ENCODE results near the gene MRPL36. TPM values are rescaled to one million over a fixed set of nuclear protein-coding genes. Genes with fewer than 3 reads are reported as not detected.
A peak's percentile ranks its signal among the peaks of the same experiment; 100 is the strongest.

The MRPL36 gene
- total RNA-seq, 1 experiment from 2014 or later = 145 TPM

GRCh38 chr5:1803192-1803591 is 3.6 kb upstream of the MRPL36 start:
- Histone ChIP-seq H3K9me2 (ENCODE audit: insufficient read depth) (no peaks in the 10 kb centered on the region), H2AFZ (no peak overlapping the region), H3K36me3 (ENCODE audit: low read depth) (peaks cover 57% of the 10 kb centered on the region), H3K4me2 (peak overlapping the region; percentile 89; the same call in 1 of the 2 replicates), H3K27me3 (ENCODE audit: insufficient read depth, low read depth) (no peaks in the 10 kb centered on the region), H3K79me2 (ENCODE audit: low read depth) (peaks cover 92% of the 10 kb centered on the region), H4K20me1 (ENCODE audit: insufficient read depth) (peaks cover 36% of the 10 kb centered on the region), H3F3A (ENCODE audit: insufficient read depth, low read depth) (peaks cover 13% of the 10 kb centered on the region), H3K9me3 (ENCODE audit: insufficient read depth, low read depth) (no peaks in the 10 kb centered on the region), H3K4me1 (replicated peaks; ENCODE audit: insufficient read depth) (peaks cover 19% of the 10 kb centered on the region), H3K4me3 (no peak overlapping the region), H3K27ac (no peak overlapping the region)
- POLR2A ChIA-PET (ENCODE audit: unreplicated experiment) = no interaction called here
- BruUV-seq (replicated peaks) = no TSS peak
- DNase-seq = no peak
- CTCF ChIA-PET = no interaction called here
- intact Hi-C loops (cut with micrococcal nuclease; ENCODE audit: unreplicated experiment) = no loop called here
- TF ChIP-seq CTCF (conservative IDR thresholded peaks at IDR 0.05) (no peak), EZH2 (IDR thresholded peaks at IDR 0.05; ENCODE audit: low read depth) (no peak)

- Histone ChIP-seq H3K27me3 (ENCODE audit: insufficient read depth, low read depth) (no peaks in the 10 kb centered on the region), H3K79me2 (ENCODE audit: low read depth) (peaks cover 91% of the 10 kb centered on the region), H3K4me1 (replicated peaks; ENCODE audit: insufficient read depth) (peaks cover 19% of the 10 kb centered on the region), H3K4me3 (peak overlapping the region; percentile 70), H4K20me1 (ENCODE audit: insufficient read depth) (peaks cover 23% of the 10 kb centered on the region; the same call in 1 of the 2 replicates), H3K4me2 (peak overlapping the region; percentile 89), H3K36me3 (ENCODE audit: low read depth) (peaks cover 56% of the 10 kb centered on the region), H3K9me2 (ENCODE audit: insufficient read depth) (no peaks in the 10 kb centered on the region), H3K27ac (peak overlapping the region; percentile 24; the same call in 1 of the 2 replicates), H2AFZ (peak overlapping the region; percentile 90), H3F3A (ENCODE audit: insufficient read depth, low read depth) (peaks cover 13% of the 10 kb centered on the region), H3K9me3 (ENCODE audit: insufficient read depth, low read depth) (no peaks in the 10 kb centered on the region)
- ChIA-PET POLR2A (ENCODE audit: unreplicated experiment) (no interaction called here), CTCF (no interaction called here)
- peak; percentile 51 to 54 for DNase-seq
- TF ChIP-seq EZH2 (IDR thresholded peaks at IDR 0.05; ENCODE audit: low read depth) = no peak
- no peak for TF ChIP-seq CTCF (conservative IDR thresholded peaks at IDR 0.05)
- intact Hi-C loops (cut with micrococcal nuclease; ENCODE audit: unreplicated experiment) = no loop called here
- BruUV-seq (replicated peaks) = TSS peak; percentile 23
Observed at GRCh38 chr5:1801967-1802295, 2.3 kb upstream of the MRPL36 start.

- H3K27me3 ChIP-seq (ENCODE audit: insufficient read depth, low read depth) = no peaks in the 10 kb centered on the region
- H3K9me2 ChIP-seq (ENCODE audit: insufficient read depth) = no peaks in the 10 kb centered on the region
- ChIA-PET POLR2A (ENCODE audit: unreplicated experiment) (no interaction called here), CTCF (no interaction called here)
- H3K4me2 ChIP-seq = peak within 1 kb of the TSS; percentile 89
- no peaks in the 10 kb centered on the region for H3K9me3 ChIP-seq (ENCODE audit: insufficient read depth, low read depth)
- H2AFZ ChIP-seq = peak within 1 kb of the TSS; percentile 90
- no TSS peak for BruUV-seq (replicated peaks)
- peaks cover 86% of the 10 kb centered on the region for H3K79me2 ChIP-seq (ENCODE audit: low read depth)
- intact Hi-C loops (cut with micrococcal nuclease; ENCODE audit: unreplicated experiment) = no loop called here
- TF ChIP-seq EZH2 (IDR thresholded peaks at IDR 0.05; ENCODE audit: low read depth) (no peak), CTCF (conservative IDR thresholded peaks at IDR 0.05) (peak; percentile 40; the same call in 1 of the 2 replicates)
- peaks cover 19% of the 10 kb centered on the region for H3K4me1 ChIP-seq (replicated peaks; ENCODE audit: insufficient read depth)
- H3K36me3 ChIP-seq (ENCODE audit: low read depth) = peaks cover 50% of the 10 kb centered on the region
- H3F3A ChIP-seq (ENCODE audit: insufficient read depth, low read depth) = peaks cover 13% of the 10 kb centered on the region
- peaks cover 22% of the 10 kb centered on the region for H4K20me1 ChIP-seq (ENCODE audit: insufficient read depth)
- peak within 1 kb of the TSS; percentile 70 for H3K4me3 ChIP-seq
- peak; percentile 76 to 90 for DNase-seq
- peak within 1 kb of the TSS; percentile 64 for H3K27ac ChIP-seq
Observed at GRCh38 chr5:1801222-1801966, 1.8 kb upstream of the MRPL36 start, which contains the start of gene NDUFS6. Gene NDUFS6, plus strand, starts transcription at chr5:1801407. Its CDS starts 11 bp downstream, at chr5:1801418.
